Head of caudate nucleus (tissue), 42 donors: ENCODE measurements around the gene ADM2.
A peak's percentile ranks its signal among the peaks of the same experiment; 100 is the strongest.

ENCODE experiments used
- DNase-seq, 42 donors: peaks; one replicate each; pipeline versions ENCODE4 v3.0.0 to v3.0.0-alpha.2; 2020 to 2021; ENCODE audit warnings: mixed read lengths in 7 of 42
- intact Hi-C: fragments of 100-400 bp; cut with DNase I; formaldehyde crosslinking; loops from one replicate; pipeline ENCODE4 v1.15.0; 2022

Gene ADM2

DNA sequence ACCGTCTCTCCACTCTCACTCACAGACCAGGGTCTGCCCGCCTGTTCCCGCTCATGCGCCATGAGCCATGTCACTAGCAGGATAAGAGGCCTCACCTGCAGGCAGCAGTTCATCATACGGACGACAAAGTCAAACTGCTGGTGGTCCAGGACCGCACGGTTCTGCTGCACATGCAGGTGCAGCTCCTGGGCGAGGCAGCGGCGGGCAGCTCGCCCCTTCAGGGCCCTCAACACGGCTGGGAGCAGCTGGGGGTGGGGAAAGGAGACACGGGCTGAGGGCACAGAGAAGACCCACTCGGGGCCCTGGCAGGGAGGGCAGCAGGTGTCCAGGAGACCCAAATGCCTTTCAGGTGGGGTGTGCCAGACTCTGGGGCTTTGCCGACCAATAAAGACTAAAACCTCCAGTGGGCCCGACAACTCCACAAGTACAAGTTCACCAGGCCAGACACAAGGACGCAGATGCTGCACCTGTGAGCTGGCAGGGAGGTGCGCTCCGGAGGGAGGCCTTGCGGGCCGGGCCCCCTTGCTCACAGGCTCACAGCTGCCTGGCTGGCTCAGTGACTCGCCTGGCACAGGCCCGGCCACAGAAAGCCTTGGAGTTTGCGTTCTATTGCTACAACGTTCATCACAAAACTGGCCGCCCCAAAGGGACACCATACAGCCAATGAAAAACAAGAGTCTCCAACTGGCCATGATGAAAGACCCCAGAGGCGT is 18.0 kb upstream of the ADM2 start:
- intact Hi-C loops = no loop called here

GRCh38 chr22:50464451-50464850 is 16.9 kb upstream of the ADM2 start:
- DNase-seq = no peak
- intact Hi-C loops = no loop called here

More for the DNA sequence above, 18.0 kb upstream of the ADM2 start:
- DNase-seq = no peak

DNA sequence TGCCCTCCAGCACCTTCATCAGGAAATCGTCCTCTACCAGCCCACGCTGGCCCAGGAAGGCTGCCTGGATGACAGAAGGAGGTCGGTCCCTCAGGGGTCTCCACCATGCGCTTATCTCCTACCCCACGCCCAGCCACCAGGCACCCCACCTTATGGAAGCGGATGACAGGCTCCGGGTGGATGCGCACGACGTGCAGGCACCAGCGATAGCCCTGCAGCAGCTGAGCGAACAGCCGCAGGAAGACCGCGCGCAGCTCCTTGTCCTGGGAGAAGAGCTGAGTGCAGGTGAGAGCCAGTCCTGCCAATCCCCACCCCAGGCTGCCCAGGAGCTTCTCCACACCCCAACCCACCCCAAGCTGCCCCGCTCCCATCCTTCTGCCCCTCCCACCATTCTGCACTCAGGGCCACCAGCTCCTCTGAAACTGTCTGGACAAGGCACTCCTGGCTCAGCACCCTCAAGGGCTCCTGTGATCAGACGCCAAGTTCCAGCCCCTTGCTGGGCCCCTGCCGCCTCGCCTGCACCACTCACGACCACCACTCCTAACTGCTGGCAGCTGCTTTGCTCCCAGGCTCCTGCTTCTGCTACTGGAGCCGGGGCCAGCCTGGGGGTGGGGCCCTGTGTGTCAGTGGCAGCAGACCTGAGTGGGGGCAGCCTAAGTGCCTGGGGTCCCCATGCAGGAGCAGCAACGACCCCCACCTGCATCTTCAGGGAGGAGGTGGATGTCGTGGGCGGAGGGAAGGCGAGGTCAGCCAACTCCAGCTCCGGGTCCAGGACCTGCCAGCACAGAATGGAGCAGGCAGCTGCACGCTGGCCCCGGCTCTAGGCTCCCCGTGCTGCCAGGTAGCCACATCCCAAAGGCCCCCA is 16.0 kb upstream of the ADM2 start:
- intact Hi-C loops = no loop called here
- no peak for DNase-seq

DNA sequence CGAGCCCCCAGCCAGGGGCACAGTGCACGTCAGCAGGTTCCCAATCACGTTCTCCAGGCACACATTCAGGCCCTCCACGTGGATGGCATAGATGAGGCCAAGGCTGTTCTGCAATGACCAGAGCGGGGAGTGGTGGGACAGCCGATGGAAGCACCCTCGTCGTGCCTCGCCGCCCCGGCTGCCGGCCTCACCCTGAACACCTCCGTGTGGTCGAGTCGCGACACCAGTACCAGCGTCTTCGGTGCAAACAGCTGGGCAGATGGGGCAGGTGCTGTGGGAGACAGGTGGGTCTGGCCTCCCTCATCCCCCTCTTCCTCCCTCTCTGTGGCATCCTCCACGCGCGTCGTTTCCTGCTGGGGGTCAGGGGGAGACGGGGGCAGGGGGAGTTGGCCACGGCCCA is 14.0 kb upstream of the ADM2 start:
- DNase-seq = no peak
- intact Hi-C loops = no loop called here

GRCh38 chr22:50467773-50468440 is 13.4 kb upstream of the ADM2 start:
- DNase-seq = no peak
- intact Hi-C loops = no loop called here

DNA sequence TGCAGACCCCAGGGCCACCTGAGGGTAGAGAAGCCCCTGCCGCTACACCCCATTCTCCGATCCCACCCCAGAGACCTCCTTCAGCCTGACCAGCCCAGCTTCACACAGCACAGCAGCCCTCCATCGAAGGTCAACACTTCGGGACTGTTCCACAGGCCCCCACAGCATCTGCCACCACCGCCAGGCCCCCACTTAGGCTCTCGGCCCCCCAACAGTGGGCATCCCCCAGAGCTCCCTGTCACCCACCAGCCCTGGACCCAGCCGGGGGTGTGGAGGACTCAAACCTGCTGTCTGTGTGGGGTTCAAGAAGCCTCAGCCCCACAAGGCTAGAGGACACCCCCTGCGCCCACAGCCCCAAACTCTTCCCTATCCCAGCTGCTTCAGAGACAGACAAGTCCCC is 12.7 kb upstream of the ADM2 start:
- no peak for DNase-seq
- intact Hi-C loops = no loop called here

GRCh38 chr22:50469377-50470305 is 11.7 kb upstream of the ADM2 start:
- DNase-seq = peak in 28 of 42 donors; percentile 27 to 78 (median 48)

GRCh38 chr22:50470491-50470890 is 10.9 kb upstream of the ADM2 start:
- intact Hi-C loops = no loop called here
- no peak for DNase-seq

More at GRCh38 chr22:50469377-50470305, 11.7 kb upstream of the ADM2 start:
- intact Hi-C loops = no loop called here

GRCh38 chr22:50471197-50471847 is 10.0 kb upstream of the ADM2 start:
- intact Hi-C loops = no loop called here
- DNase-seq = peak; percentile 45 to 87 (median 74)

DNA sequence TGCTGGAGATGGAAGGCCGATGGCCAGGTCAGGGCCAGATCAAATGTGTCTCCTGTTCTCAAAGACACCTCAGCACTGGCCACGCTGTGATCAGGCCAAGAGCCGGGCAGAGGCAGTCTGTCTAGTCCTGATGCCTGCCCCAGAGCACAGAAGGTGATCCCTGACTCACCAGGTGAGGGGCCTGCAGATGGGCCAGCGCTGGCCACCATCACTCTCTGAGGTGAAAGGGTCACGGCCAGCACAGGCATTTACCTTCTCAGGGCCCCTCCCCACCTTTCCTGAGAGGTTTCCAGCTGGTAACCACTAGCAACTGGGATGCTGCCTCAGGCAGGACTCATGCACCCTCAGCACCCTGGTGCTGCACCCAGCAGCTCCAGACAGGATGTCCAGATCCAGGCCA is 9.4 kb upstream of the ADM2 start:
- no peak for DNase-seq
- intact Hi-C loops = no loop called here

- intact Hi-C loops = no loop called here
- no peak for DNase-seq
Observed at GRCh38 chr22:50473088-50473487, 8.3 kb upstream of the ADM2 start.

GRCh38 chr22:50473855-50474671 is 7.3 kb upstream of the ADM2 start:
- DNase-seq = peak in 33 of 42 donors; percentile 11 to 62 (median 34)
- intact Hi-C loops = loop anchor here (2.0 kb wide), 1 partner anchor 33 kb away; the partner anchor contains the start of gene LMF2

GRCh38 chr22:50474710-50475651 is 6.4 kb upstream of the ADM2 start, which contains the start of gene SBF1:
SBF1 (minus strand) TSS chr22:50475035; CDS start chr22:50474840, 195 bp downstream.
- intact Hi-C loops = loop anchor here (2.0 kb wide), 1 partner anchor 32 kb away; the partner anchor contains the start of gene LMF2
- DNase-seq = peak; percentile 81 to 97 (median 94)

- DNase-seq = no peak
- intact Hi-C loops = loop anchor here (2.0 kb wide), 1 partner anchor 31 kb away; the partner anchor contains the start of gene LMF2
Observed at GRCh38 chr22:50475652-50476002, 5.7 kb upstream of the ADM2 start.

DNA sequence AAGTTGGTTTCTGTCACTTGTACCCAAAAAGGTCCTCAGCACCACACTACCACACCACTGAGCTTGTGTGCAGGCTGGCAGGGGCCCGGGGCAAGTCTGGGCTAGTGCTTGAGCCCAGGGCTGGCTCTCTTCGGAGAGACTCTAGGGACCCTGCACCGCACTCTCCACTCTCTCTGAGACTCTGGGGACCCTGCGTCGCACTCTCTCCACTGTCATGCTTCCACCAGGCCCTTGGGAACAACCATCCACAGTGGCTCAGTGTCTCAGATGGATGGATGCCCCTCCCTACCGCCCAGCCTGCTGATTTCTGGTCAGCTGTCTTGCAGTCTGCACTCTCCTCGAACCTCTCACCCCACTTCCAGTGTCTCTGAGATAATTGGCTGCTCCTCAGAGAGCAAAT is 4.5 kb upstream of the ADM2 start:
- DNase-seq = no peak
- intact Hi-C loops = no loop called here

DNA sequence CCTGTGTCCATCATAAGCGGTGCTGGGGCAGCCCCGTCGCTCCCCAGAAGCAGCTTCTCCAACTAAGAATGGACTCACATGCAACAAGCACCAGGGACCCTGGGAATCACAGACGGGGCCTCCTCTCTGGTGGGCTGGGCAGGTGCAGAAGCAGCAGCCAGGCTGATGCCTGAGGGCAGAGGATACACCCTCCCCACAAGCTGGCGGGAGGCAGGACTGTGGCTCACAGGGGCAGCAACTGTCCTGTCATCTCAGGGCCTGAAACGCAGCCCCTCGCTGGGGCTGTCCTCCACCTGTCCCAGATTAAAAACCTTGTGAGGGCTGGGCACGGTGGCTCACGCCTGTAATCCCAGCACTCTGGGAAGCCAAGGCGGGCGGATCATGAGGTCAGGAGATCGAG is 3.4 kb upstream of the ADM2 start:
- intact Hi-C loops = no loop called here
- DNase-seq = no peak
